NCI-H2081 (cell line): ENCODE measurements around the gene PRR33.
"Not testable (repeated sequence)": the region's sequence is repeated elsewhere in the genome, so short reads cannot be mapped to it uniquely, and the experiment has no call there.

Source experiments
- DNase-seq, 2 experiments: peaks; one replicate each; lab custom pipeline; 2025; lab: John Stamatoyannopoulos, UW

The PRR33 gene

DNA sequence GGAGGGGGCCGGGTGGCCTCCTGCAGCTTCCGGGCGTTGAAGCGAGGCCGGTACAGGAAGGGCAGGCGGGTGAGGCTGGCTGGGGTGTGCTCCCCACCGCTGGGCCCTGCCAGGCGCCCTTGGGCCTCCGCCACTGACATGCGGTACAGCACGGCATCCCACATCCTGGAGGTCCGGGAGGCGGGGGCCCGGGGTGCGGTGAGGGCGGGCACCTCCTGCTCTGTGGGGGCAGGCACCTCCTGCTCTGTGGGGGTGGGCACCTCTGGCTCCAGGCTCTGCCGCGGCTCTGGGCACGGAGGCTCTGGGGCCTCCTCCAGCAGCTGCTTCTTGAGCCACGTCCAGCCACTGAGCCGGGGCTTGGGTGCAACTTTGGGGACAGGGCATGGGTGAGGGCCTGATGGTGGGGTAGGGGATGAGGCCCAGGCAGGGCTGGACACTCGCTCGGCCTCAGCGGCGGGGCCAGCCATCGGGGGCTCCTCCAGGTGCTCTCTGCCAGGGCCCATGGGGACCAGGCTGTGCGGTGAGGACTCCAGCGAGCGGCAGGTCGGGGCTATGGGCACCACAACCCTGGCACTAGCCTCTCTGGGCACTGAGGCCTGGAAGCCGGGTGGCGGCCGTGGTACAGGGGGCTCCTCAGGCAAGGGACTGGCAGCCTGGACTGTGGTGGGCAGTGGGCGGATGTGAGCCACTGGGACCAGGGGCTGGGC is 2.3 kb downstream of the PRR33 start:
- DNase-seq = no peak

- no peak for DNase-seq
These were observed 2.9 kb downstream of the PRR33 start for GRCh38 chr11:1888811-1889210.

DNA sequence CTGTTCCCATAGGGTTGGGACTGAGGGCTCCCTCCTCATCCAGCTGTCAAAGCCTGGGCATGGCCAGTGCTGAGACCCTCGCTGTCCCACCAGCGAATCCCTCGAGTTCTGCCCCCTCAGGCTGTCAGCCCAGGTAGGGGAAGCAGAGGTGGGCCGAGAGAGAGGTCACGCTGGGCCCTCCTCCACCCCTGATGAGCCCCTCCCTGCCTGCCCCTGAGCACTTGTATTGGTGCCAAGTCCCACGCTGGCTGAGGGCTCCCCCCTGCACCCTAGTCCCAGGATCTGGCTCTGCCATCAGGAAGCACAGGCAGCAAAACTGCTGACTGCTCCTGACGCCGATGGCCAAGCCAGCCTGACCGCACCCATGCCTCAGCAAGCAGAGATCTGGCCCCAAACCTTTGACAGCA is 3.3 kb downstream of the PRR33 start:
- no peak for DNase-seq

GRCh38 chr11:1887451-1888346 is 4.0 kb downstream of the PRR33 start:
- no peak for DNase-seq

GRCh38 chr11:1886551-1886950 is 5.1 kb downstream of the PRR33 start:
- not testable (repeated sequence) for DNase-seq

DNA sequence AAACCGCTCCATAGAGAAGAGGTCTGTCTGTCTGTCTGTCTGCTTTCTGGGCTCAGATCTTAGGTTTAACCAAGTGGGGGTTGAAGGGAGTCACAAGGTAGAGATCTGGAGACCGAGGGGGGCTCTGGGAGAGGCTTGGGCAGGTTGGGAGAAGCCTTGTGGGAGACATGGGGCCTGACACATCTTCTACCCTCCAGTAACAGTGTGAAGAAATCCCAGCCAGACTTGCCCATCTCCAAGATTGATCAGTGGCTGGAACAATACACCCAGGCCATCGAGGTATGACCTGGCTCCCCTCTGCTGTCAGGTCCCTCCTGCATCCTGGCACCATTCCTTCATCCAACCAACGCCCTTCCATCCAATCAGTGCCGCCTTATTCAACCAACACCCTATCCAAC is 7.4 kb downstream of the PRR33 start:
- DNase-seq = no peak

- no peak for DNase-seq
These were observed 8.1 kb downstream of the PRR33 start for GRCh38 chr11:1883346-1884302.

DNA sequence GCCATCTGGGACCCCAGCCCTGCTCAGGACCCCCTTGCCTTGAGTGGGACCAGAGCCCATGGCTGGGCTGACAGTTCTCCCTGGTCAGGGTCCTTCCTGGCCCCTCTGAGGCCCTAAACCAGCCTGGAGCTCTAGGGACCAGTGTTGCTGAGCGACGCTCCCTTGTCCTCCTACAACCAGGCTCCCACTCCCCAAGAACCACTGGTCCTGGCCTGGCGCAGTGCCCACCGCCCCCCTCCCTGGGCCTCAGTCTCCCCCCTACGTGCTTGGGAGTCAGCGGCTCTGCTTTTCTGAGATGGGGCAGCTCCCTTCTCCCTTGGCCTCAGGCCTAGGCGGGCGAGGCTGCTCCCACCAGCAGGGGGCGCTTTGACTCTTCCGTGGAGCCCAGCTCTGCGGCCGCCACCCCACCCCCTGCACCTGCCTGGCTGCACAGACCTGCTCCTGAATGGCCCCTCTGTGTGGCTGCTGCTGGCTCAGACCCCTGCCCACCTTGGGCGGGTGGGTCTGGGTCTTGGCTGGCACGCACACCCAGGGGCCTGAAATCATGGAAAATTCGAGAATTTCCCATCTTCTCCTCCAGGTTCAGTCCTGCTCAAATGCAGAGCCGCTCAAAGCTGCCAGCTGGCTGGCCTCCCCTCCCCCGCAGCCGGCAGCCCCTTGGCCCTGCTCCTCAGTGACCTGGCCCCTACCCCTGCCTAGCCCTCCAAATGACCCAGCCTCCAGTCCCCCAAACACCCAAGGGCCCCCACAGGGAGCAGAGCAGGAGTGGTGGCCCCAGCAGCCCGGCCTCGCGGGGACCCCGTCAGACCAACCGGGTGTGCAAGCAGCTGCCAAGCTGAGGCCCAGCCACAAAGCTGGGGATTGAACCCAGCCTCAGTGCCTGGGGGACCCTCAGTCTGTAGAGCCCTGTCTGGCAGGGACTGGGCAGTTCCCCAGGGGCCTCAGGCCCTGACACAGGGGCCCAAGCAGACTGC is 9.1 kb downstream of the PRR33 start:
- DNase-seq = peak; percentile 60 to 69

DNA sequence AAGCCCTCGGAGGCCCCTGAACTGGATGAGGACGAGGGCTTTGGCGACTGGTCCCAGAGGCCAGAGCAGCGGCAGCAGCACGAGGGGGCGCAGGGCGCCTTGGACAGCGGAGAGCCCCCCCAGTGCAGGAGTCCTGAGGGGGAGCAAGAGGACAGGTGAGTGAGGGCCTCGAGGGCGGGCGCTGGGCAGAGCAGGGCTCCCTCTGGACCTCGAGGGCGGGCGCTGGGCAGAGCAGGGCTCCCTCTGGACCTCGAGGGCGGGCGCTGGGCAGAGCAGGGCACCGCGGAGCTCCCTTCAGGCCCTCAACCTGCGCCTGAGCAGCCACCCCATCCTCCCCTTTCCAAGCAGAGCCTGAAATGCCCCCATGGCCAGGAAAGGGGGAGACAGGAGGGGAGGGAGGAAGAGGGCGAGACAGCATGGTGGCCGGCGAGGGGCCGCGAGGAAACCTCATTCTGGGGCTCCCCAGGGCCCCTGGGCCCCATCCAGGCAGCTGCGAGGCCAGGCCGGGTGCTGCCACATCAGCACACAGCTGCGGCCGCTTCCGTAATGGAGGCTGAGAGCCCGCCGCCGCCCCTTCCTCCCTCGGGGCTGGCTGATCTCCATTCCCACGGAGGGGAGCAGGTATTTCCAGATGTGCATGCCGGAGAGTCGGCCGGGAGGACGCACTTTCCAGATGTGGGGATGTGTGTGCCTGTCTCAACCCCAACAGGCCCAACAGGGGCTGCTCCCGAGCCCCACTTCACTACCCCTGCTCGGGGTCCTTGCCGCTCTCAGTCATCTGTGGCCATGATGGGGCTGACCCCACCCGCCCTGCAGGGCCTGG is 10.0 kb downstream of the PRR33 start:
- no peak for DNase-seq

GRCh38 chr11:1880746-1881441 is 10.8 kb downstream of the PRR33 start:
- no peak for DNase-seq

GRCh38 chr11:1879941-1880720 is 11.6 kb downstream of the PRR33 start:
- no peak for DNase-seq

DNA sequence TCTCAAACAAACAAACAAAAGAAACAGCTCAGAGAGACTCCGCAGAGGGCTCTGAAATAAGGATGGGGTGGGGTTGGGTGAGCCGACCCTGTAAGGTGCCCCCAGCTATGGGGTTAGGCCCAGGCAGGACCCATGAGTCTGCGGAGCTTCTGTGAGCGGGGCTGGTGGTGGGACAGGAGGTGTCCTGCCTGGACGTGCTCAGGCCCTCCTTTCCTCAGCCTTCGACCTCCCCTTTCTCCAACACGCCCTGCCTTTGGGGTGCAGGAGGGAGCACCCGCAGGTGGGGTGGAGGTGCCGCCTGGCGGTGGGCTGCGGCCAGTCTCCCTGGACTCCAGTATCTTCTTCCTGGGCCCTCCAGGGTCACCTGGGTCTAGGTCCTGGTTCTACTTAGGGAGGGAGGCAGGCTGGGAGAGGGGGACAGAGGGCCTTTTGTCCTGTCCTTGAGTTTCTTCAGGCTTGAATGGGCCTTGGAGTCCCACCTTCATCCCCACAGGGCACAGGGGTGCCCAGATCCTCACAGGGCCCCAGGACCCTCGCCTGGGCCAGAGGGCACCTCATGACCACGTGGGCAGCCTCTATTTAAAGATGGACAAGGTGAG is 12.3 kb downstream of the PRR33 start:
- no peak for DNase-seq

DNA sequence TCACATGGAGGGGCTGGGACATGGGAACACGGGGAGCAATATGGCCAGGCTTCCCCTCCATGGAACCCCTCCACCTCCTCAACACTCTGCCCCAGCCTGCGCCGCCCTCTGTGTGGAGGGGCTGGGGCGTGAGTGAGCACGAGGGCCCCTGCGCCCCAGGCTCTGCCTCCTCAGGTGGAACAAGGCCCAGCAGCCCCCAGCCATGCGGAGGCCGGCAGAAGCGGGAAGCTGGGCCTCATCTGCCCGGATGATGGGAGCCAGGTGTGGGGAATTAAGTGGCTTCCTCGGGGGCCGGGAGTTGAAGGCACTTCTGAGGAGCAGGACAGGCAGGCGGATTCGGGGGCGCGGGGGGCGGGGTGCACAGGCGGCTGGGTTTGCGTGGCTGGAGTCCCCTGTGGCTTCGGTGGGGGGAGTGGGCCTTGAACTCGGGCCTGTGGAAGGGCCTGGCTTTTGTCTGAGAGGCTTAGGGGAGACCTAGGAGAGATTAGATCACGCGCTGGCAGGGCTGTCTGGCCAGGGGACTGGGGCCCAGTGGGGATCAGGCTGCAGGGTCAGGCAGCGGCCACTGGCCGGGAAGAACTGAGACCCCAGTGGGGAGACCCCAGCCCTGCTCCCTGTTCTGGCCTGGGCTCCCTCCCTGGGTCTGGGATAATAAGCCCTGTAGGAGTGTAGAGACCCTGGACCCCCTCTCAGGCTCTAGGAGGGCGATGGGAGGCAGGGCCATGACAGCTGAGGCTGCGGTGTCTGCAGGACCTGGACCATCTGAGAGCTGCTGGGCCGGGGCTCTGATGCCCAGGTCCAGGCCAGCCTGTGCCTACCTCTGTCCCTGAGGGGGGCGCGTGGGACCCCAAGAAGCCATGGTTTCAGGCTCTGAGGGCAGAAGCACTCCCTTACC is 13.3 kb downstream of the PRR33 start:
- no peak for DNase-seq

GRCh38 chr11:1877211-1878136 is 14.2 kb downstream of the PRR33 start:
- DNase-seq = peak; percentile 31 to 75

DNA sequence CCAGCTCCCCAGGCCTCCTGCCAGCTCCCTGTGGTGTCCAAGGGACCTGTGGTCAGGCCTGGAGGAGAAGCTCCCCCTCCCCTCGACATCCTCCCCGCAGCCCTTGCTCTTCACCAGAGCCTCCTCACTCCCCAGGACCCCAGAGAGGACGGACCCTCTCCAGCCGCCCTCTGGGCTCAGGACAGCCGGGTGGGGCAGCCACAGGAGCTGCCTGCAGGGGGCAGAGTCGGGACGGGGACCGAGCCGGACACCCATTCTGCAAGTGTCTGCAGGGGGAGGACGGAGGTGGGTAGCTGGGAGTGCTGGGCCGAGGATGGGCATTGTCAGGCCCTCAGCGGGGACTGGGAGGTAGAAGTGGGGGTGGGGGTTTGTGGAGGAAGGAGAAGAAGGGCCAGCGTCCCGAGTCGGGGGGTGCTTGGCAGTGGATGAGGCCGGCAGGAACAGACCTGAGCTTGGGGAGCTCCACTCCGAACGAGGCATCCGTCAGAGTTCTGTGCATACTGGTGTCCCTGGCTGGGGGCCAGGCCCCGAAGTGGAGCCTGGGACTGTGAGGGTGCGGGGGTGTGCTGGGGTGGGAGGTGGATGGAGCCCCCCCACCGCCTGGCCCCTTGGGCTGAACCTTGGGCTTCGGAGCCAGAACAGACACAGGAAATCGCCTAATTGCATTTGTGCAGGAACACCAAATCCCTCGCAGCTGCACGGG is 15.2 kb downstream of the PRR33 start:
- peak in 1 of 2 experiments; percentile 42 for DNase-seq
